GM23248 (cell line): ENCODE data around the gene EVA1C.

ENCODE experiments used
- EZH2 ChIP-seq: fragments of 200-600 bp; sonication (generic); IDR thresholded peaks from 2 replicates; pipeline ENCODE4 v1.6.1; 2018; ENCODE audit warnings: antibody characterized with exemption, mild to moderate bottlenecking; ENCODE audit not compliant: insufficient read depth, poor library complexity, severe bottlenecking
- EZH2phosphoT487 ChIP-seq: fragments of 200-600 bp; sonication (generic); IDR thresholded peaks from 2 replicates; pipeline ENCODE4 v1.6.1; 2018; ENCODE audit warnings: antibody characterized with exemption, moderate library complexity, mild to moderate bottlenecking, low read depth; ENCODE audit not compliant: insufficient read depth

- TF ChIP-seq EZH2phosphoT487 = no peak
- TF ChIP-seq EZH2 = no peak
Observed at GRCh38 chr21:32367158-32367557, 45.3 kb upstream of the EVA1C start.
